ENCODE data around the gene SLC22A31.

DNA sequence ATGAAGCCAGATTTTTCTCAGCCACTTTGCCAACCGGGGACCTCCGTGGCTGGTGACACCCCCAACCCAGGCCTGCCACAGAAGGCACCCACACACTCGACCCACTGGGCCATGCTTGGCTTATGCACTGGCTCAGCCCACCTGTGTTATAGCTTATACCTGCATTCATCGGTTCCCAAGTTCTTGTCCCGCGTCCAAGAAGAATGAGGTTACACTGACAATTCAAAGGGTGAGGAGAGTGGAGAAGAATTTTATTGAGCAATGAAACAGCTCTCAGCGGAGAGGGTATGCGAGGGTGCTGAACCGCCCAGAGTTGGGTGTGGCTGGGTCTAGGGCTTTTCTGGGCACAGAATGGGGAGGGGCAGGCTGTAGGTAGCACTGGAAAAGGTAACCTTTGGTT is 51.0 kb downstream of the SLC22A31 start:
- no peak for TF ChIP-seq EP300 (IDR thresholded peaks at IDR 0.05)
- TF ChIP-seq, protein P1, sequence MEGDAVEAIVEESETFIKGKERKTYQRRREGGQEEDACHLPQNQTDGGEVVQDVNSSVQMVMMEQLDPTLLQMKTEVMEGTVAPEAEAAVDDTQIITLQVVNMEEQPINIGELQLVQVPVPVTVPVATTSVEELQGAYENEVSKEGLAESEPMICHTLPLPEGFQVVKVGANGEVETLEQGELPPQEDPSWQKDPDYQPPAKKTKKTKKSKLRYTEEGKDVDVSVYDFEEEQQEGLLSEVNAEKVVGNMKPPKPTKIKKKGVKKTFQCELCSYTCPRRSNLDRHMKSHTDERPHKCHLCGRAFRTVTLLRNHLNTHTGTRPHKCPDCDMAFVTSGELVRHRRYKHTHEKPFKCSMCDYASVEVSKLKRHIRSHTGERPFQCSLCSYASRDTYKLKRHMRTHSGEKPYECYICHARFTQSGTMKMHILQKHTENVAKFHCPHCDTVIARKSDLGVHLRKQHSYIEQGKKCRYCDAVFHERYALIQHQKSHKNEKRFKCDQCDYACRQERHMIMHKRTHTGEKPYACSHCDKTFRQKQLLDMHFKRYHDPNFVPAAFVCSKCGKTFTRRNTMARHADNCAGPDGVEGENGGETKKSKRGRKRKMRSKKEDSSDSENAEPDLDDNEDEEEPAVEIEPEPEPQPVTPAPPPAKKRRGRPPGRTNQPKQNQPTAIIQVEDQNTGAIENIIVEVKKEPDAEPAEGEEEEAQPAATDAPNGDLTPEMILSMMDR (IDR thresholded peaks at IDR 0.05), result no peak

Measured in esophagus muscularis mucosa (tissue), 3 donors.